Measurements from ENCODE around the gene PIGL.
"Not testable (repeated sequence)": the region's sequence is repeated elsewhere in the genome, so short reads cannot be mapped to it uniquely, and the experiment has no call there.

DNA sequence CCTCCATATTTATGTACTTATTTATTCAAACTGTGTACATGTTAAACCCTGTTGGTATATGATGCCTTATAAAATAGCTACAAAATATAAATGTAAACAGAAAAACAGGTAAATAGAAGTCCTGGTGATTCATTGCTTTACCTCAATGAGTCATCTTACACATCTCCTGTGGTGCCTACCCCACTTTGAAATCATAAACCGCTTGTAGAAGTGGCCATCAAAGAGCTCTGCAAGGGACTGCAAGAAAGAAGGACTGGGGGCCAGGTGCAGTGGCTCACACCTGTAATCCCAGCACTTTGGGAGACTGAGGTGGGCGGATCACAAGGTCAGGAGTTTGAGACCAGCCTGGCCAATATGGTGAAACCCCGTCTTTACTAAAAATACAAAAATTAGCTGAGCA lies 79.1 kb downstream of the PIGL start:
- TF ChIP-seq, protein P1, sequence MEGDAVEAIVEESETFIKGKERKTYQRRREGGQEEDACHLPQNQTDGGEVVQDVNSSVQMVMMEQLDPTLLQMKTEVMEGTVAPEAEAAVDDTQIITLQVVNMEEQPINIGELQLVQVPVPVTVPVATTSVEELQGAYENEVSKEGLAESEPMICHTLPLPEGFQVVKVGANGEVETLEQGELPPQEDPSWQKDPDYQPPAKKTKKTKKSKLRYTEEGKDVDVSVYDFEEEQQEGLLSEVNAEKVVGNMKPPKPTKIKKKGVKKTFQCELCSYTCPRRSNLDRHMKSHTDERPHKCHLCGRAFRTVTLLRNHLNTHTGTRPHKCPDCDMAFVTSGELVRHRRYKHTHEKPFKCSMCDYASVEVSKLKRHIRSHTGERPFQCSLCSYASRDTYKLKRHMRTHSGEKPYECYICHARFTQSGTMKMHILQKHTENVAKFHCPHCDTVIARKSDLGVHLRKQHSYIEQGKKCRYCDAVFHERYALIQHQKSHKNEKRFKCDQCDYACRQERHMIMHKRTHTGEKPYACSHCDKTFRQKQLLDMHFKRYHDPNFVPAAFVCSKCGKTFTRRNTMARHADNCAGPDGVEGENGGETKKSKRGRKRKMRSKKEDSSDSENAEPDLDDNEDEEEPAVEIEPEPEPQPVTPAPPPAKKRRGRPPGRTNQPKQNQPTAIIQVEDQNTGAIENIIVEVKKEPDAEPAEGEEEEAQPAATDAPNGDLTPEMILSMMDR (IDR thresholded peaks at IDR 0.05 in 8 of 11, conservative IDR thresholded peaks at IDR 0.05 in 3 of 11) = not testable (repeated sequence)
- TF ChIP-seq POLR2A (IDR thresholded peaks at IDR 0.05) = not testable (repeated sequence)

Measured in spleen (tissue), 7 donors.